GM19372 (cell line): ENCODE measurements around the gene COMMD1.

Experiments used
- ATAC-seq: cut with Tn5 transposase; IDR thresholded peaks from one replicate; pipeline ENCODE4 v1.9.1; 2021; ENCODE audit warnings: mild to moderate bottlenecking, low read depth, moderate library complexity; ENCODE audit not compliant: unreplicated experiment

COMMD1 gene

GRCh38 chr2:62055724-62056336 is 150.4 kb downstream of the COMMD1 start:
- ATAC-seq = no peak

GRCh38 chr2:62056341-62056740 is 150.9 kb downstream of the COMMD1 start:
- ATAC-seq = no peak

- ATAC-seq = no peak
These were observed 159.8 kb downstream of the COMMD1 start for GRCh38 chr2:62065243-62065642.

GRCh38 chr2:62071126-62071598 is 165.7 kb downstream of the COMMD1 start:
- no peak for ATAC-seq

GRCh38 chr2:62071760-62072680 is 166.5 kb downstream of the COMMD1 start:
- ATAC-seq = no peak

GRCh38 chr2:62074233-62074632 is 168.8 kb downstream of the COMMD1 start:
- no peak for ATAC-seq

- no peak for ATAC-seq
These were observed 171.6 kb downstream of the COMMD1 start for GRCh38 chr2:62076980-62077638.

GRCh38 chr2:62084801-62085200 is 179.3 kb downstream of the COMMD1 start:
- no peak for ATAC-seq

- no peak for ATAC-seq
These were observed 184.2 kb downstream of the COMMD1 start for GRCh38 chr2:62089658-62090057.

GRCh38 chr2:62091471-62091870 is 186.0 kb downstream of the COMMD1 start:
- no peak for ATAC-seq

GRCh38 chr2:62099050-62099449 is 193.6 kb downstream of the COMMD1 start:
- ATAC-seq = no peak

GRCh38 chr2:62099523-62100175 is 194.2 kb downstream of the COMMD1 start:
- ATAC-seq = peak; percentile 88

GRCh38 chr2:62101886-62102285 is 196.4 kb downstream of the COMMD1 start:
- ATAC-seq = no peak

- ATAC-seq = no peak
These were observed 197.0 kb downstream of the COMMD1 start for GRCh38 chr2:62102402-62102920.

- ATAC-seq = no peak
These were observed 204.1 kb downstream of the COMMD1 start for GRCh38 chr2:62109554-62109953.

- ATAC-seq = no peak
These were observed 205.0 kb downstream of the COMMD1 start for GRCh38 chr2:62110415-62111025.

- ATAC-seq = no peak
These were observed 206.7 kb downstream of the COMMD1 start for GRCh38 chr2:62112179-62112578.

- ATAC-seq = no peak
These were observed 209.1 kb downstream of the COMMD1 start for GRCh38 chr2:62114564-62114963.

GRCh38 chr2:62116983-62117382 is 211.5 kb downstream of the COMMD1 start:
- ATAC-seq = no peak

GRCh38 chr2:62118160-62118559 is 212.7 kb downstream of the COMMD1 start:
- ATAC-seq = no peak
